WTC11 (cell line): ENCODE results near the gene SEMA3F. TPM values are rescaled to one million over a fixed set of nuclear protein-coding genes. Genes with fewer than 3 reads are reported as not detected.

Source experiments
- ATAC-seq: fragments of 200-7000 bp; cut with Tn5 transposase; 2 replicates; pipeline ENCODE4 v1.10.0; 2021; ENCODE audit warnings: mild to moderate bottlenecking, moderate library complexity
- CTCF ChIA-PET: fragments of 300-600 bp; sonication (Branson Sonifier 250); formaldehyde crosslinking; loops from one replicate; lab custom pipeline; 2021; ENCODE audit warnings: antibody characterized with exemption; lab: Charles Lee
- POLR2A ChIA-PET: fragments of 350-600 bp; sonication (Branson Sonifier 250); formaldehyde crosslinking; loops from one replicate; lab custom pipeline; 2021; ENCODE audit warnings: antibody characterized with exemption; lab: Charles Lee
- DNase-seq: peaks from one replicate; pipeline ENCODE4 v3.0.0; 2021; ENCODE audit warnings: low spot score
- H3K27ac Mint-ChIP-seq: 2 replicates; pipeline ENCODE4 v1.8.0; 2021; ENCODE audit warnings: mixed read lengths
- H3K27me3 Mint-ChIP-seq: 2 replicates; pipeline ENCODE4 v1.8.0; 2021; ENCODE audit warnings: low read depth, mild to moderate bottlenecking, moderate library complexity, mixed read lengths
- H3K36me3 Mint-ChIP-seq: 2 replicates; pipeline ENCODE4 v1.8.0; 2021; ENCODE audit warnings: mixed read lengths
- H3K4me1 Mint-ChIP-seq: 2 replicates; pipeline ENCODE4 v1.8.0; 2022; ENCODE audit warnings: mixed read lengths
- H3K4me3 Mint-ChIP-seq: 2 replicates; pipeline ENCODE4 v1.8.0; 2021; ENCODE audit warnings: mild to moderate bottlenecking, moderate library complexity, mixed read lengths
- H3K9me3 Mint-ChIP-seq: 2 replicates; pipeline ENCODE4 v1.8.0; 2021; ENCODE audit warnings: mixed read lengths
- CDX4 ChIP-seq: fragments of 250-450 bp; sonication (Bioruptor Pico); IDR thresholded peaks from 2 replicates; pipeline ENCODE4 v1.9.0; 2021; ENCODE audit warnings: moderate library complexity, mild to moderate bottlenecking, inconsistent platforms, borderline replicate concordance
- ESRRA ChIP-seq: sonication (generic); formaldehyde crosslinking; IDR thresholded peaks from 2 replicates; pipeline ENCODE4 v1.8.1; 2022; ENCODE audit warnings: mild to moderate bottlenecking, missing genetic modification reagents, borderline replicate concordance
- FOXJ3 ChIP-seq: sonication (generic); formaldehyde crosslinking; IDR thresholded peaks from 2 replicates; pipeline ENCODE4 v1.9.0; 2021; ENCODE audit warnings: missing genetic modification reagents, mild to moderate bottlenecking, borderline replicate concordance
- FOXK1 ChIP-seq: sonication (generic); formaldehyde crosslinking; IDR thresholded peaks from 2 replicates; pipeline ENCODE4 v1.8.0; 2022; ENCODE audit warnings: mild to moderate bottlenecking, moderate library complexity, missing genetic modification reagents
- HMGA2 ChIP-seq: fragments of 250-450 bp; sonication (Bioruptor Pico); IDR thresholded peaks from 2 replicates; pipeline ENCODE4 v1.4.0; 2021; ENCODE audit warnings: mild to moderate bottlenecking, moderate library complexity
- IRF1 ChIP-seq: sonication (generic); formaldehyde crosslinking; IDR thresholded peaks from 2 replicates; pipeline ENCODE4 v1.8.0; 2023; ENCODE audit warnings: missing genetic modification reagents
- JAZF1 ChIP-seq: fragments of 250-450 bp; sonication (Bioruptor Pico); IDR thresholded peaks from 2 replicates; pipeline ENCODE4 v1.9.0; 2021; ENCODE audit warnings: moderate library complexity, mild to moderate bottlenecking, inconsistent platforms
- JUN ChIP-seq: sonication (generic); formaldehyde crosslinking; IDR thresholded peaks from 2 replicates; pipeline ENCODE4 v1.8.0; 2023; ENCODE audit warnings: mild to moderate bottlenecking, missing genetic modification reagents
- KAT7 ChIP-seq: sonication (generic); formaldehyde crosslinking; IDR thresholded peaks from 2 replicates; pipeline ENCODE4 v1.8.1; 2023; ENCODE audit warnings: missing genetic modification reagents, mild to moderate bottlenecking, borderline replicate concordance
- MYBL2 ChIP-seq: sonication (generic); formaldehyde crosslinking; IDR thresholded peaks from 2 replicates; pipeline ENCODE4 v1.8.1; 2023; ENCODE audit warnings: mild to moderate bottlenecking, moderate library complexity, missing genetic modification reagents
- NFE2L1 ChIP-seq: sonication (generic); formaldehyde crosslinking; IDR thresholded peaks from 2 replicates; pipeline ENCODE4 v1.8.1; 2023; ENCODE audit warnings: missing genetic modification reagents
- NR3C1 ChIP-seq: sonication (generic); formaldehyde crosslinking; conservative IDR thresholded peaks from 2 replicates; pipeline ENCODE4 v1.8.1; 2023; ENCODE audit warnings: low read depth, mild to moderate bottlenecking, missing genetic modification reagents
- PRRX2 ChIP-seq: fragments of 250-450 bp; sonication (Bioruptor Pico); IDR thresholded peaks from 2 replicates; pipeline ENCODE4 v1.8.0; 2021; ENCODE audit warnings: mild to moderate bottlenecking
- TCF7 ChIP-seq: sonication (generic); formaldehyde crosslinking; IDR thresholded peaks from 2 replicates; pipeline ENCODE4 v1.8.0; 2022; ENCODE audit warnings: mild to moderate bottlenecking, low read depth, missing genetic modification reagents, moderate library complexity
- ZNF121 ChIP-seq: sonication (generic); formaldehyde crosslinking; IDR thresholded peaks from 2 replicates; pipeline ENCODE4 v1.8.0; 2023; ENCODE audit warnings: missing genetic modification reagents
- ZNF263 ChIP-seq: sonication (generic); formaldehyde crosslinking; IDR thresholded peaks from 2 replicates; pipeline ENCODE4 v1.8.1; 2022; ENCODE audit warnings: low read depth, mild to moderate bottlenecking, moderate library complexity, missing genetic modification reagents
- ZNF317 ChIP-seq: sonication (generic); formaldehyde crosslinking; IDR thresholded peaks from 2 replicates; pipeline ENCODE4 v1.8.1; 2023; ENCODE audit warnings: low read depth, mild to moderate bottlenecking, moderate library complexity, missing genetic modification reagents, borderline replicate concordance
- ZNF396 ChIP-seq: fragments of 250-450 bp; sonication (Bioruptor Pico); IDR thresholded peaks from 2 replicates; pipeline ENCODE4 v1.8.0; 2021; ENCODE audit warnings: mild to moderate bottlenecking, moderate library complexity, borderline replicate concordance
- ZNF532 ChIP-seq: fragments of 250-450 bp; sonication (Bioruptor Pico); IDR thresholded peaks from 2 replicates; pipeline ENCODE4 v1.9.0; 2021; ENCODE audit warnings: mild to moderate bottlenecking, borderline replicate concordance
- total RNA-seq: library from RNA; stranded (reverse); gene quantifications from 3 replicates; pipeline ENCODE4 v1.2.3, GENCODE V29; 2021
- TF ChIP-seq, protein P1 (sequence below): fragments of 250-450 bp; sonication (Bioruptor Pico); IDR thresholded peaks from 2 replicates; pipeline ENCODE4 v1.9.0; 2021; ENCODE audit warnings: mild to moderate bottlenecking
- TF ChIP-seq, protein P2 (sequence below): sonication (generic); formaldehyde crosslinking; IDR thresholded peaks from 2 replicates; pipeline ENCODE4 v1.8.0; 2023; ENCODE audit warnings: missing genetic modification reagents, mild to moderate bottlenecking, borderline replicate concordance
- TF ChIP-seq, protein P3 (sequence below): sonication (generic); formaldehyde crosslinking; IDR thresholded peaks from 2 replicates; pipeline ENCODE4 v1.8.1; 2022; ENCODE audit warnings: mild to moderate bottlenecking, missing genetic modification reagents, moderate library complexity, borderline replicate concordance

The SEMA3F gene
- total RNA-seq, 1 experiment from 2014 or later, result 49.0 TPM

DNA sequence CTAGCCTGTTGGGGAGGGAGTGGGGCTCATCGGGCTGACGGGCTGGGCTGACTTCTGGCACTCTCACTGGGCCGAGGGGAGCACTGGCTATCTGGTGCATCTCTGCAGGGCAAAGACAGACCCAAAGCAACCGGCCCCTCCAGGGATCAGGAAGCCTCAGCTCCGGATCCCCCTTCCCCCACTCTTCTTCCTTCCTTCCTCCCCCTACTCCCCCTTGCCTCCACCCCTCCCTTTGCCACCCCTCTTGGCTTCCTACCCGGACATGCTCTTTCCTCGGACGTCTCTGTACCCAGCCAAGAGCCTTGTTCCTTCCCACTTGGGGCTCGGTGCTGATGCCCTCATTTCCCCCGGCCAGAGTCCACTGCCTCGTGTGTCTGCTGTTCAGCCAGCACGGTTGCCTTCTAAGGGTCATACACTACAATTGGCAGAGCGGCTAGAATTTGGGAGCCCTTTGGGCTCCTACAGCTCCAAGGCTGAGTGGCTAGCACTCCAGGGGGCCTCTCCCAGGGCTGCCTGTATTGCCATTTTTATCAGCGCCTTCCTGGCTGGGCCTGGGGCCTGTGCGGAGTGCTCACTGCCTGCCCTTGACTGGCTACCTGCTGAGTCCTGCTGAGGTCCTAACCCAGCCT, 10.9 kb downstream of the SEMA3F start:
- ChIA-PET CTCF (interaction anchor here (0.7 to 2.6 kb wide), 12 partner anchors 10 to 102 kb away, joined by 3 to 14 read pairs (median 6); no protein-coding TSS in a partner anchor), POLR2A (no interaction called here)
- Mint-ChIP-seq H3K36me3 (peaks cover 14% of the 10 kb centered on the region), H3K4me1 (peaks cover 50% of the 10 kb centered on the region), H3K27me3 (no peaks in the 10 kb centered on the region), H3K27ac (no peak overlapping the region), H3K4me3 (no peak overlapping the region), H3K9me3 (no peaks in the 10 kb centered on the region)
- TF ChIP-seq ZNF263 (CRISPR knock-in tag), result peak; percentile 57; the same call in 1 of the 2 replicates
- 0 out of 2 replicates have a peak, but pooled peaks have one; percentile 19 for TF ChIP-seq TCF7 (CRISPR knock-in tag)
- no peak for TF ChIP-seq ZNF532 (CRISPR knock-in tag)
- TF ChIP-seq ZNF121 (CRISPR knock-in tag), result no peak
- DNase-seq (no peak), ATAC-seq (peak; percentile 29)

DNA sequence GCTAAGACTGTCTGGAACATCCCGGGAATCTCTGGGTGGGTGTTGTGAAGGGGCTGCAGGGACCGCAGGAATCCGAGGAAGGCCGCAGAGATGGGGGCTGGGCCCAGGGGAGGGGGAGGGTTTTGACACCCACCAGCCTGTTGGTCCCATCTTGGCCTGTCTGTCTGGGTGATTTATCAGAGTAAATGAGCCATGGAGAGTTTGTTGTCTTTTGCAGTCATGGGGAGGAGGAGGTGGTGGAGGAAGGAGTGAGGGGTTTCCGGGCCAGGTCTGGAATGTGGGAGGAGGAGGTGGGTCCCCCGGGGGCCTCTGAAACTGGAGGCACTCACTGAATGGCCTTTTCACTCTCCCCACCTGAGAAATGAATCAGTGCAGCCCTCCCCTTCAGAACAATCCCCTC, 11.5 kb downstream of the SEMA3F start:
- TF ChIP-seq PRRX2 (CRISPR knock-in tag), result no peak
- TF ChIP-seq ZNF317, result no peak
- TF ChIP-seq JAZF1 (CRISPR knock-in tag), result no peak
- no peak for TF ChIP-seq FOXK1 (CRISPR knock-in tag)
- no peak for TF ChIP-seq NR3C1 (CRISPR knock-in tag)
- no peak for TF ChIP-seq KAT7 (CRISPR knock-in tag)
- TF ChIP-seq FOXJ3 (CRISPR knock-in tag), result no peak
- no peak for TF ChIP-seq HMGA2
- TF ChIP-seq JUN (CRISPR knock-in tag), result no peak
- TF ChIP-seq IRF1 (CRISPR knock-in tag), result no peak
- no peak for TF ChIP-seq ZNF396 (CRISPR knock-in tag)
- TF ChIP-seq, protein P1, sequence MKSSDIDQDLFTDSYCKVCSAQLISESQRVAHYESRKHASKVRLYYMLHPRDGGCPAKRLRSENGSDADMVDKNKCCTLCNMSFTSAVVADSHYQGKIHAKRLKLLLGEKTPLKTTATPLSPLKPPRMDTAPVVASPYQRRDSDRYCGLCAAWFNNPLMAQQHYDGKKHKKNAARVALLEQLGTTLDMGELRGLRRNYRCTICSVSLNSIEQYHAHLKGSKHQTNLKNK (CRISPR knock-in tag), result no peak
- no peak for TF ChIP-seq MYBL2 (CRISPR knock-in tag)
- TF ChIP-seq, protein P2, sequence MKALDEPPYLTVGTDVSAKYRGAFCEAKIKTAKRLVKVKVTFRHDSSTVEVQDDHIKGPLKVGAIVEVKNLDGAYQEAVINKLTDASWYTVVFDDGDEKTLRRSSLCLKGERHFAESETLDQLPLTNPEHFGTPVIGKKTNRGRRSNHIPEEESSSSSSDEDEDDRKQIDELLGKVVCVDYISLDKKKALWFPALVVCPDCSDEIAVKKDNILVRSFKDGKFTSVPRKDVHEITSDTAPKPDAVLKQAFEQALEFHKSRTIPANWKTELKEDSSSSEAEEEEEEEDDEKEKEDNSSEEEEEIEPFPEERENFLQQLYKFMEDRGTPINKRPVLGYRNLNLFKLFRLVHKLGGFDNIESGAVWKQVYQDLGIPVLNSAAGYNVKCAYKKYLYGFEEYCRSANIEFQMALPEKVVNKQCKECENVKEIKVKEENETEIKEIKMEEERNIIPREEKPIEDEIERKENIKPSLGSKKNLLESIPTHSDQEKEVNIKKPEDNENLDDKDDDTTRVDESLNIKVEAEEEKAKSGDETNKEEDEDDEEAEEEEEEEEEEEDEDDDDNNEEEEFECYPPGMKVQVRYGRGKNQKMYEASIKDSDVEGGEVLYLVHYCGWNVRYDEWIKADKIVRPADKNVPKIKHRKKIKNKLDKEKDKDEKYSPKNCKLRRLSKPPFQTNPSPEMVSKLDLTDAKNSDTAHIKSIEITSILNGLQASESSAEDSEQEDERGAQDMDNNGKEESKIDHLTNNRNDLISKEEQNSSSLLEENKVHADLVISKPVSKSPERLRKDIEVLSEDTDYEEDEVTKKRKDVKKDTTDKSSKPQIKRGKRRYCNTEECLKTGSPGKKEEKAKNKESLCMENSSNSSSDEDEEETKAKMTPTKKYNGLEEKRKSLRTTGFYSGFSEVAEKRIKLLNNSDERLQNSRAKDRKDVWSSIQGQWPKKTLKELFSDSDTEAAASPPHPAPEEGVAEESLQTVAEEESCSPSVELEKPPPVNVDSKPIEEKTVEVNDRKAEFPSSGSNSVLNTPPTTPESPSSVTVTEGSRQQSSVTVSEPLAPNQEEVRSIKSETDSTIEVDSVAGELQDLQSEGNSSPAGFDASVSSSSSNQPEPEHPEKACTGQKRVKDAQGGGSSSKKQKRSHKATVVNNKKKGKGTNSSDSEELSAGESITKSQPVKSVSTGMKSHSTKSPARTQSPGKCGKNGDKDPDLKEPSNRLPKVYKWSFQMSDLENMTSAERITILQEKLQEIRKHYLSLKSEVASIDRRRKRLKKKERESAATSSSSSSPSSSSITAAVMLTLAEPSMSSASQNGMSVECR (CRISPR knock-in tag), result no peak
- TF ChIP-seq CDX4 (CRISPR knock-in tag), result no peak
- no peak for TF ChIP-seq ESRRA (CRISPR knock-in tag)
- TF ChIP-seq NFE2L1 (CRISPR knock-in tag), result no peak
- TF ChIP-seq, protein P3, sequence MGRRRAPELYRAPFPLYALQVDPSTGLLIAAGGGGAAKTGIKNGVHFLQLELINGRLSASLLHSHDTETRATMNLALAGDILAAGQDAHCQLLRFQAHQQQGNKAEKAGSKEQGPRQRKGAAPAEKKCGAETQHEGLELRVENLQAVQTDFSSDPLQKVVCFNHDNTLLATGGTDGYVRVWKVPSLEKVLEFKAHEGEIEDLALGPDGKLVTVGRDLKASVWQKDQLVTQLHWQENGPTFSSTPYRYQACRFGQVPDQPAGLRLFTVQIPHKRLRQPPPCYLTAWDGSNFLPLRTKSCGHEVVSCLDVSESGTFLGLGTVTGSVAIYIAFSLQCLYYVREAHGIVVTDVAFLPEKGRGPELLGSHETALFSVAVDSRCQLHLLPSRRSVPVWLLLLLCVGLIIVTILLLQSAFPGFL, result no peak
- Mint-ChIP-seq H3K4me3 (no peak overlapping the region), H3K9me3 (no peaks in the 10 kb centered on the region), H3K27me3 (no peaks in the 10 kb centered on the region), H3K27ac (no peak overlapping the region; the same call in 1 of the 2 replicates), H3K36me3 (peaks cover 14% of the 10 kb centered on the region), H3K4me1 (peaks cover 50% of the 10 kb centered on the region)
- no peak for DNase-seq
- ChIA-PET POLR2A (no interaction called here), CTCF (no interaction called here)
- no peak for ATAC-seq
